ENCODE results near the gene INO80.

- no peak for TF ChIP-seq POLR2A (IDR thresholded peaks at IDR 0.05)
- TF ChIP-seq EP300 (IDR thresholded peaks at IDR 0.05), result no peak
- no peak for TF ChIP-seq CTCF (IDR thresholded peaks at IDR 0.05)
- TF ChIP-seq POLR2AphosphoS5 (IDR thresholded peaks at IDR 0.05), result peak in 1 of 2 donors; percentile 3
These were observed 173.2 kb downstream of the INO80 start for GRCh38 chr15:40942878-40943277.

All from upper lobe of left lung (tissue), 4 donors.